ENCODE results near the gene MYO5B. TPM values are rescaled to one million over a fixed set of nuclear protein-coding genes. Genes with fewer than 3 reads are reported as not detected.

MYO5B gene
- total and polyA plus RNA-seq, 9 of the 15 experiments (the other 6 are each of a cell fraction or from before 2014, with no cell fraction given) = 0.07 to 0.42 (median 0.28) TPM

- Histone ChIP-seq H3K79me2 (ENCODE audit: control insufficient read depth, insufficient read depth, low read length) (no peaks in the 10 kb centered on the region), H3K27ac (ENCODE audit: extremely low read depth, low read depth, low read length) (no peak overlapping the region), H3K9ac (ENCODE audit: insufficient read depth in 1 of 2, low read depth in 2 of 2, low read length in 2 of 2) (no peak overlapping the region), H3K9me3 (replicated peaks; ENCODE audit: control insufficient read depth, insufficient read depth, low read depth, low read length) (no peaks in the 10 kb centered on the region), H3K9me1 (ENCODE audit: control insufficient read depth, insufficient read depth, low read length) (no peaks in the 10 kb centered on the region), H3K4me2 (ENCODE audit: insufficient read depth, low read length) (no peak overlapping the region), H3K4me3 (no peak overlapping the region), H4K20me1 (replicated peaks; ENCODE audit: control insufficient read depth, insufficient read depth, low read length) (no peaks in the 10 kb centered on the region), H3K27me3 (ENCODE audit: control insufficient read depth in 2 of 2, insufficient read depth in 2 of 2, low read length in 2 of 2) (peaks cover 0 to 16% of the 10 kb centered on the region in 2 experiments; a peak in 1 of 5 replicates), H3K4me1 (replicated peaks in 1 of 2; ENCODE audit: control insufficient read depth in 2 of 2, insufficient read depth in 2 of 2, low read length in 2 of 2) (no peaks in the 10 kb centered on the region), H3K36me3 (ENCODE audit: control insufficient read depth, insufficient read depth, low read length) (no peaks in the 10 kb centered on the region), H2AFZ (ENCODE audit: low read depth, low read length) (no peak overlapping the region)
- no peak for ATAC-seq
- ChIA-PET CTCF (ENCODE audit: low intra/inter-chr PET ratio) (no interaction called here), POLR2A (no interaction called here)
- BruUV-seq (replicated peaks) = no TSS peak
- in situ Hi-C loops (cut with MboI) (no loop called here), intact Hi-C loops (cut with micrococcal nuclease) (no loop called here)
- DNase-seq (ENCODE audit: extremely low read depth in 1 of 4, low spot score in 3 of 4) = no peak
- TF ChIP-seq GTF2A2 (tag; IDR thresholded peaks at IDR 0.05) = no peak
- FAIRE-seq = no peak
- WGBS (ENCODE audit: insufficient coverage, low coverage, missing lambda C conversion rate) = 2% methylated on average over 4 of the region's 4 CpGs
Measured at GRCh38 chr18:49963217-49963616, 231.7 kb downstream of the MYO5B start.

GRCh38 chr18:49961271-49961670 is 233.7 kb downstream of the MYO5B start:
- DNase-seq (ENCODE audit: extremely low read depth in 1 of 4, low spot score in 3 of 4) (no peak), FAIRE-seq (no peak), ATAC-seq (no peak)
- Histone ChIP-seq H3K9ac (ENCODE audit: insufficient read depth in 1 of 2, low read depth in 2 of 2, low read length in 2 of 2) (no peak overlapping the region), H3K36me3 (ENCODE audit: control insufficient read depth, insufficient read depth, low read length) (no peaks in the 10 kb centered on the region), H4K20me1 (replicated peaks; ENCODE audit: control insufficient read depth, insufficient read depth, low read length) (no peaks in the 10 kb centered on the region), H3K79me2 (ENCODE audit: control insufficient read depth, insufficient read depth, low read length) (no peaks in the 10 kb centered on the region), H2AFZ (ENCODE audit: low read depth, low read length) (no peak overlapping the region), H3K4me2 (ENCODE audit: insufficient read depth, low read length) (no peak overlapping the region), H3K27me3 (ENCODE audit: control insufficient read depth in 2 of 2, insufficient read depth in 2 of 2, low read length in 2 of 2) (peaks cover 0 to 16% of the 10 kb centered on the region in 2 experiments; a peak in 1 of 5 replicates), H3K4me1 (replicated peaks in 1 of 2; ENCODE audit: control insufficient read depth in 2 of 2, insufficient read depth in 2 of 2, low read length in 2 of 2) (no peaks in the 10 kb centered on the region), H3K4me3 (no peak overlapping the region), H3K9me1 (ENCODE audit: control insufficient read depth, insufficient read depth, low read length) (no peaks in the 10 kb centered on the region), H3K9me3 (replicated peaks; ENCODE audit: control insufficient read depth, insufficient read depth, low read depth, low read length) (no peaks in the 10 kb centered on the region), H3K27ac (ENCODE audit: extremely low read depth, low read depth, low read length) (no peak overlapping the region)
- intact Hi-C loops (cut with micrococcal nuclease) (no loop called here), in situ Hi-C loops (cut with MboI) (no loop called here)
- no TSS peak for BruUV-seq (replicated peaks)
- CTCF ChIA-PET (ENCODE audit: low intra/inter-chr PET ratio) = no interaction called here
- POLR2A ChIA-PET = interaction anchor here (0.6 kb wide), 1 partner anchor 551 kb away, joined by 4 read pairs; no protein-coding TSS in a partner anchor
- 0% methylated on average over 2 of the region's 2 CpGs for WGBS (ENCODE audit: insufficient coverage, low coverage, missing lambda C conversion rate)
- TF ChIP-seq ETS2 (tag; IDR thresholded peaks at IDR 0.05; ENCODE audit: borderline replicate concordance, poor library complexity, severe bottlenecking) (no peak), DPF2 (IDR thresholded peaks at IDR 0.05) (no peak), CUX1 (CRISPR knock-in tag; IDR thresholded peaks at IDR 0.05) (no peak), PTBP1 (IDR thresholded peaks at IDR 0.05; ENCODE audit: low read depth, low read length) (no peak), ZNF398 (CRISPR knock-in tag; IDR thresholded peaks at IDR 0.05) (no peak), ZNF830 (CRISPR knock-in tag; IDR thresholded peaks at IDR 0.05) (no peak), ZNF780A (CRISPR knock-in tag; IDR thresholded peaks at IDR 0.05) (no peak), NFATC3 (IDR thresholded peaks at IDR 0.05) (no peak)
